ENCODE results near the gene IFI27.

The IFI27 gene

GRCh38 chr14:94102768-94103482 is 7.6 kb upstream of the IFI27 start:
- DNase-seq (ENCODE audit: low read depth in 2 of 2) = no peak

- no peak for DNase-seq (ENCODE audit: low read depth in 2 of 2)
Observed at GRCh38 chr14:94103554-94104150, 6.9 kb upstream of the IFI27 start.

GRCh38 chr14:94104731-94105130 is 5.8 kb upstream of the IFI27 start:
- DNase-seq (ENCODE audit: low read depth in 2 of 2) = no peak

- DNase-seq (ENCODE audit: low read depth in 2 of 2) = no peak
Observed at GRCh38 chr14:94109915-94110250, 653 bp upstream of the IFI27 start.

- no peak for DNase-seq (ENCODE audit: low read depth in 2 of 2)
Observed at GRCh38 chr14:94111276-94112095, 950 bp downstream of the IFI27 start.

GRCh38 chr14:94112513-94113063 is 2.1 kb downstream of the IFI27 start:
- DNase-seq (ENCODE audit: low read depth in 2 of 2) = no peak

GRCh38 chr14:94113073-94113472 is 2.5 kb downstream of the IFI27 start:
- no peak for DNase-seq (ENCODE audit: low read depth in 2 of 2)

GRCh38 chr14:94113490-94113889 is 3.0 kb downstream of the IFI27 start:
- no peak for DNase-seq (ENCODE audit: low read depth in 2 of 2)

- DNase-seq (ENCODE audit: low read depth in 2 of 2) = no peak
Observed at GRCh38 chr14:94113908-94114588, 3.5 kb downstream of the IFI27 start.

GRCh38 chr14:94114589-94115057 is 4.1 kb downstream of the IFI27 start:
- no peak for DNase-seq (ENCODE audit: low read depth in 2 of 2)

GRCh38 chr14:94115058-94115591 is 4.6 kb downstream of the IFI27 start:
- no peak for DNase-seq (ENCODE audit: low read depth in 2 of 2)

- DNase-seq (ENCODE audit: low read depth in 2 of 2) = no peak
Observed at GRCh38 chr14:94115631-94116030, 5.1 kb downstream of the IFI27 start.

- DNase-seq (ENCODE audit: low read depth in 2 of 2) = no peak
Observed at GRCh38 chr14:94116701-94117100, 6.2 kb downstream of the IFI27 start.

- no peak for DNase-seq (ENCODE audit: low read depth in 2 of 2)
Observed at GRCh38 chr14:94117856-94118255, 7.3 kb downstream of the IFI27 start.

- no peak for DNase-seq (ENCODE audit: low read depth in 2 of 2)
Observed at GRCh38 chr14:94119071-94119470, 8.5 kb downstream of the IFI27 start.

- no peak for DNase-seq (ENCODE audit: low read depth in 2 of 2)
Observed at GRCh38 chr14:94120667-94121340, 10.3 kb downstream of the IFI27 start.

- DNase-seq (ENCODE audit: low read depth in 2 of 2) = no peak
Observed at GRCh38 chr14:94121485-94121884, 10.9 kb downstream of the IFI27 start.

- no peak for DNase-seq (ENCODE audit: low read depth in 2 of 2)
Observed at GRCh38 chr14:94122438-94122837, 11.9 kb downstream of the IFI27 start.

- DNase-seq (ENCODE audit: low read depth in 2 of 2) = no peak
Observed at GRCh38 chr14:94123296-94123695, 12.8 kb downstream of the IFI27 start.

- DNase-seq (ENCODE audit: low read depth in 2 of 2) = no peak
Observed at GRCh38 chr14:94123868-94124267, 13.3 kb downstream of the IFI27 start.

Data from fibroblast of skin of left quadriceps (primary cell).